ENCODE data around the gene NOL3. TPM values are rescaled to one million over a fixed set of nuclear protein-coding genes. Genes with fewer than 3 reads are reported as not detected.
A peak's percentile ranks its signal among the peaks of the same experiment; 100 is the strongest.

NOL3 gene
- total RNA-seq, 2 donors from 2014 or later = 87.5 to 103 TPM

DNA sequence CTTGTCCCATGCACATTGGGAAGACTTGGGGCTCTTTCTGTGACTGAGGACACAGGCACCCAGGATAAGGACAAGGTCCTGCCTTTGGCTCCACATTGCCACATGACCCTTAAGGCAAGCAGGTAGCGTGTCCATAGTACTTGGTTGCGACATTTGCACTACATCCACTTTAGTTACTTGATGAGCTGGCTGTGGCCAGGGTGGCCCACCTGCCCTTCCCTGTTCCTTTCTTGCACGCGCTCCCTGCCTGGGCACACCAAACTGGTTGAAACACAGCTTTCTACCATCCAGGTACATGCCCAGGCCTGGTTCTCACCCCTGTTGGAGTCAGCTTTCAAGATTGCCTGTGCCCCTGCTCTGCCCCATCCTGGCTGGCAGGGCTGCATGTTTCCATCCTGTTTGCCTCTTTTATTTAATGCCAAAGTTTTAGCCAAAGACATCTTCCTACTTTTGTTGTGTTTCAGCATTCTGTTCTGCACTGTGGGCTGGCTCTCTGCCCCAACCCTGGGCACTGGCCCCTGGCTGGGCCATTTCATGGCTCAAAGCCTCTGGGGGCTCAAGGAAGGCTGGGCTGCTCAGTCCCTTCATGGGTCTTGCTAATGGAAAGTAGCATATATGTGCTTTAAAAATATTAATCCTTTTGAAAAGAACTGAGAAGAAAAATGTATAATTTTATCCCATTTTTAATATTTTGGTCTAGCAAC, 22.7 kb upstream of the NOL3 start:
- no peaks in the 10 kb centered on the region for H3K27me3 ChIP-seq
- no peak for DNase-seq (ENCODE audit: low spot score)
- H3K9me3 ChIP-seq = no peaks in the 10 kb centered on the region
- no peak overlapping the region for H3K27ac ChIP-seq
- TF ChIP-seq CTCF (IDR thresholded peaks at IDR 0.05) = no peak
- peaks cover 0 to 18% of the 10 kb centered on the region in 2 donors for H3K4me1 ChIP-seq
- peaks cover 51% of the 10 kb centered on the region for H3K36me3 ChIP-seq
- H3K4me3 ChIP-seq = no peak overlapping the region

DNA sequence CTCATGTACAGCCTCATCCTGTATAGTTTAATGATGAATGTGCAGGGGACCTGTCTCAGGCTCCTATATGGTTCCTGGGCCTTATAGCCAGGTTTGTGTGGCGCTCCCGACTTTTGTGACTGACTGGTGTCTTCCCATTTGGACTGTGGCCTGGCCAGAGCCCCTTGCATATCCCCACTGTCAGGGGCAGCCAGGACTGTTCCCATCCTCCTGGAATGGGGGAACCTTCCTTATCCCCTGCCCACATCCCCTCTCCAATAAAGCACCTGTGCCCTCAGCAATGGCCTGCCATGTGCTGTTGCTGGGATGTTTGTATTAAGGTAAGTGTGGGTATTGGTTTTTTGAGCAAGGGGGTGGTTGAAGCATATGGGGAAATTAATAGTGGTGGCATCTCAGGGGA, 22.1 kb upstream of the NOL3 start:
- H3K27me3 ChIP-seq = no peaks in the 10 kb centered on the region
- no peaks in the 10 kb centered on the region for H3K9me3 ChIP-seq
- TF ChIP-seq CTCF (IDR thresholded peaks at IDR 0.05) = no peak
- H3K4me1 ChIP-seq = peaks cover 0 to 18% of the 10 kb centered on the region in 2 donors
- no peak overlapping the region for H3K4me3 ChIP-seq
- no peak overlapping the region for H3K27ac ChIP-seq
- peaks cover 45% of the 10 kb centered on the region for H3K36me3 ChIP-seq
- no peak for DNase-seq (ENCODE audit: low spot score)

DNA sequence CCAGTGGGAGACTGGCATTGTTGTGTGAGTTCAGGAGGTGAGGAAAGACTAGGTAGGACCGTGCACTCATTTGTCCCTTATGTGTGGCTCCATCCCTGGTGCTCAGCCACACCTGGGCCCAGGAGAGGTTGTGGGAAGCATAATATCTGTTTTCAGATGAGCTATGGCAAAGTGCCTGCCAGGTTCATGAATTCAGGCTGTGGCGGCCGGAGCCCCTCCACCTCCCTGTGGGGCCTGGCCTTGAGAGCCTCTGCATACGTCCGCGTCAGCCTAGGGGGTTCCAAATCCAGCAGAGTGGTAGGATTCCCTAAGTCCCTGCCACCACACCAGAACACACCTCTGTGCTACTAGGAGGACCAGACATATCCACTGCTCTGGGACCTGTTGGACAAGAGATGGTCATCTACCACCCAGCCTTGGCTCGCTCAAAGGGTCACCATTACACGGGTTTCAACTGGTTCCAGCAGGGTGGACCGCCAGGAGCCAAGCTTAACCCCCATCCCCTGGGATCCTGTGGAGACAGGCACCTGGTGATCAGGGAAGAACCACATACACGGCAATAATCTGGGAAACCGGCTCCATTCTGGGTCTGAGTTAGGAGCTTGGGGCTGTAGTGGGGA, 21.6 kb upstream of the NOL3 start:
- H3K4me1 ChIP-seq = peaks cover 0 to 18% of the 10 kb centered on the region in 2 donors
- H3K27me3 ChIP-seq = no peaks in the 10 kb centered on the region
- H3K4me3 ChIP-seq = no peak overlapping the region
- no peaks in the 10 kb centered on the region for H3K9me3 ChIP-seq
- H3K27ac ChIP-seq = no peak overlapping the region
- DNase-seq (ENCODE audit: low spot score) = no peak
- peaks cover 40% of the 10 kb centered on the region for H3K36me3 ChIP-seq
- no peak for TF ChIP-seq CTCF (IDR thresholded peaks at IDR 0.05)

DNA sequence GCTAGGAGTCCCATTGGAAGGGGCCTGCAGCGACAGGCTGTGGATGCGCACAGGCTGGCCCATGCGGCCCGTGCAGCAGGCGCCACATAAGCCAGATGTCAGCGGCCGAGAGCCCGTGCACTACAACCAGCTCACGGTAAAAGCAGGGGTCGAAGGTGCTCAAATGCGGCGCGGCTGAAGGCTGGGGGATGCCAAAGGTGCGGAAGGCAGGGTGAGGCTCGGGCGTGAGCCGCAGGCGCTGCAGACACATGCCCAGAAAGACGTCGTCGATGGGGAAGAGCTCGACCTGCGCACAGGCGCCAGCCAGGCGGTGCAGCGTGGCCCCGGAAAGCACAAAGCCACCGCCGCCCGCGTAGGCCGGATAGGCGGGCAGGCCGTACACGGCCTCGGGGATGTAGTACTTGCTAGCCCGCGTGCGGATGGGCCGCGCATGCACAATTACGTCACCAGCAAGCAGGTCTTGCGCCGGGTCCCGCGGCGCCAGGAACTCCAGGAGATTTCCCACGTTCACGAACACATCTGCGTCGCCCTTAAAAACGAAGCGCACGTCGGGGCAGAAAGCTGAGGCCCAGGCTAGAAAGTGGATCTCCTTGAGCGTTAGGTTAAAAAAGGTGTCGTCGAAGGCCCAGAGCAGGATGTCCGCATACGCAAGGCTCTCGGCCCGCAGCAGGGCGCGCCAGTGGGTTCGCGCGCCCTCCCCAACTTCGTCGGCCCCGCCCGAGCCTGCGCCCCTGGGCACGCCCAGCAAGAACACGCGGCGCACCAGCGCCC, 20.9 kb upstream of the NOL3 start:
- no peak for TF ChIP-seq CTCF (IDR thresholded peaks at IDR 0.05)

DNA sequence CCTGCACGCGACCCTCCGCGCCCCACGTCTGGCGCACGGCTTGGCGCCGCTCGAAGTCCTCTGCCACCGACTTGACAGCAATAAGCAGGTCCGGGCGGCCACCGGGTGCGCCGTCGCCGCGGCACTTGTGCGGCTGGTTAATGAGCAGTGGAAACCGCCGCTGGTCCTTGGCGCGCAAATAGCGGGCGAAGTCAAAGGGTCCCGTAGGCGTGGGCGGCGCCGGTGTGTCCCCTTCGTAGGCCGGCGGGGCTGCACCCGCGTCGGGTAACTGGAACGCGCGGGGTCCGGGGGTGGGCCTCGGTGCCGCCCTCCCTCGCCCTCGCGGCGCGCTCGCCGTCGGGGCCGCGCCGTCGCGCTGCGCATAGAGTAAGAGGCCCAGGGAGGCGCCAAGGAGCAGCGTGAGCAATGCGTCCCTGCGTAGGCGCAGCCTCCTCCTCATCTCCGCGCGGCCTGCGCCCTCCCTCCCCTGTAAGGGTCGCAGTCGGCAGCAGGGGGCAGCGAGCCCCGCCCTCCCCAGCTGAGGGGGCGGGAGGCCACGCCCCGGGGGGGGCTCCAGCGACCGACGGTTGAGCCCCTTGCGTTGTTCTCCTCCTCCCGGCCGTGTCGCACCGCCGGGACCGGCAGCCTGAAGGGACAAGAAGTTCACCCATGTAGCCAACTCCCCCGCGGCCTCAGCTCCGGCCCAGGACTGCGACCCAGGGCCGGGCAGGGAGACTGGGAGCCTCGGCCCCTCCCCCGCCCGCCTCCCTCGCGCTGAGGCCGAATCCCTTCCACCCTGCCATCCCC, 20.1 kb upstream of the NOL3 start:
- no peaks in the 10 kb centered on the region for H3K9me3 ChIP-seq
- no peak for TF ChIP-seq CTCF (IDR thresholded peaks at IDR 0.05)
- peaks cover 25% of the 10 kb centered on the region for H3K36me3 ChIP-seq
- no peaks in the 10 kb centered on the region for H3K27me3 ChIP-seq
- DNase-seq (ENCODE audit: low spot score) = no peak
- peak overlapping the region; percentile 62 to 71 for H3K4me3 ChIP-seq
- peak overlapping the region; percentile 86 to 93 for H3K27ac ChIP-seq
- H3K4me1 ChIP-seq = peaks cover 0 to 26% of the 10 kb centered on the region in 2 donors

More for the DNA sequence above, 20.9 kb upstream of the NOL3 start:
- H3K4me3 ChIP-seq = no peak overlapping the region
- peak overlapping the region; percentile 86 to 93 for H3K27ac ChIP-seq
- peaks cover 33% of the 10 kb centered on the region for H3K36me3 ChIP-seq
- no peaks in the 10 kb centered on the region for H3K9me3 ChIP-seq
- peaks cover 0 to 18% of the 10 kb centered on the region in 2 donors for H3K4me1 ChIP-seq
- no peaks in the 10 kb centered on the region for H3K27me3 ChIP-seq
- DNase-seq (ENCODE audit: low spot score) = no peak

Data from right atrium auricular region (tissue), 2 donors.